Sigmoid colon (tissue), 7 donors: ENCODE results near the gene OR2AJ1. TPM values are rescaled to one million over a fixed set of nuclear protein-coding genes. Genes with fewer than 3 reads are reported as not detected.

ENCODE experiments used
- DNase-seq: peaks from one replicate; pipeline ENCODE4 v3.0.0-alpha.2; 2019
- H3K27ac ChIP-seq, 4 donors: fragments of 200-600 bp; sonication (generic); one replicate each; pipeline ENCODE4 v1.5.1; 2016 to 2019; ENCODE audit warnings: mild to moderate bottlenecking in 1 of 4
- H3K27me3 ChIP-seq, 3 donors: fragments of 200-600 bp; sonication (generic); one replicate each; pipeline ENCODE4 v1.5.1; 2019; ENCODE audit warnings: mild to moderate bottlenecking in 1 of 3
- H3K36me3 ChIP-seq, 4 donors: fragments of 200-600 bp; sonication (generic); one replicate each; pipeline ENCODE4 v1.5.1; 2016 to 2019
- H3K4me1 ChIP-seq, 4 donors: fragments of 200-600 bp; sonication (generic); one replicate each; pipeline ENCODE4 v1.5.1; 2017 to 2019
- H3K4me3 ChIP-seq, 4 donors: fragments of 200-600 bp; sonication (generic); one replicate each; pipeline ENCODE4 v1.5.1; 2017 to 2019; ENCODE audit warnings: mild to moderate bottlenecking in 2 of 4, moderate library complexity in 1 of 4
- H3K9me3 ChIP-seq, 4 donors: fragments of 200-600 bp in 3 of 4; sonication (generic) in 3 of 4; one replicate each; pipeline versions ENCODE4 v1.5.1 to v1.6.1; 2013 to 2019
- POLR2AphosphoS5 ChIP-seq, 4 donors: sonication (generic); formaldehyde crosslinking; IDR thresholded peaks; one replicate each; pipeline ENCODE4 v1.6.1; 2017; ENCODE audit warnings: antibody characterized with exemption in 4 of 4
- WGBS, 2 donors: extraction: QIAGEN DNeasy Blood & Tissue Kit; methylation state at CpG; one replicate each; pipeline ENCODE4 v1.1.7; 2013; 5-methylcytosine and 5-hydroxymethylcytosine counted together
- intact Hi-C: fragments of 100-400 bp; cut with DNase I; formaldehyde crosslinking; loops from one replicate; pipeline ENCODE4 v1.15.1; 2023
- polyA plus RNA-seq, 3 donors: library from polyadenylated mRNA; stranded (reverse); fragments of 200-250 nt; gene quantifications; one replicate each; pipeline ENCODE4 v1.2.3, GENCODE V29; 2013
- total RNA-seq, 4 donors: library from RNA; depleted of rRNA; stranded (reverse); fragments of >200 nt; gene quantifications; one replicate each; pipeline ENCODE4 v1.1.0, GENCODE V29; 2016
- donor health status: healthy with polysubstance abuse.
- donor health status: Bipolar disorder and iron deficiency.
- donor health status: healthy.

OR2AJ1 gene
- total and polyA plus RNA-seq, 7 donors: not detected

- Histone ChIP-seq H3K27me3 (no peaks in the 10 kb centered on the region), H3K4me1 (no peaks in the 10 kb centered on the region), H3K27ac (no peak overlapping the region), H3K4me3 (no peak overlapping the region), H3K9me3 (no peaks in the 10 kb centered on the region), H3K36me3 (no peaks in the 10 kb centered on the region)
- no peak for TF ChIP-seq POLR2AphosphoS5 (IDR thresholded peaks at IDR 0.05)
- no peak for DNase-seq
- WGBS, 2 donors: 43 to 73% methylated on average over 5 of the region's 5 CpGs
- intact Hi-C loops: no loop called here
Measured at GRCh38 chr1:247966532-247967204, 42.0 kb downstream of the OR2AJ1 start.

Other genes starting within 250 kb of the OR2AJ1 start
- gene OR13G1, start 245.2 kb upstream of the OR2AJ1 start, total RNA-seq: not detected
- not detected for gene OR13G1, start 245.2 kb upstream of the OR2AJ1 start, polyA plus RNA-seq
- not detected for gene OR6F1, start 208.2 kb upstream of the OR2AJ1 start, total RNA-seq
- gene OR6F1, start 208.2 kb upstream of the OR2AJ1 start, polyA plus RNA-seq: not detected
- under 1 TPM in 1 of 4 donors, not detected in 3; 0.99 TPM for gene OR14K1, start 186.3 kb upstream of the OR2AJ1 start, total RNA-seq
- not detected for gene OR14K1, start 186.3 kb upstream of the OR2AJ1 start, polyA plus RNA-seq
- not detected for gene OR14A2, start 176.7 kb upstream of the OR2AJ1 start, total RNA-seq
- not detected for gene OR14A2, start 176.7 kb upstream of the OR2AJ1 start, polyA plus RNA-seq
- not detected for gene OR1C1, start 164.3 kb upstream of the OR2AJ1 start, total RNA-seq
- gene OR1C1, start 164.3 kb upstream of the OR2AJ1 start, polyA plus RNA-seq: not detected
- not detected for gene OR14A16, start 100.8 kb upstream of the OR2AJ1 start, total RNA-seq
- not detected for gene OR14A16, start 100.8 kb upstream of the OR2AJ1 start, polyA plus RNA-seq
- not detected for gene OR11L1, start 83.0 kb upstream of the OR2AJ1 start, total RNA-seq
- gene OR11L1, start 83.0 kb upstream of the OR2AJ1 start, polyA plus RNA-seq: not detected
- gene TRIM58, start 67.7 kb upstream of the OR2AJ1 start, total RNA-seq: 1 to 10 TPM in 2 of 4 donors, under 1 TPM in 2; 0.41 to 2.1 (median 0.99) TPM
- 1 to 10 TPM in 1 of 3 donors, under 1 TPM in 2; 0.60 to 1.6 (median 0.87) TPM for gene TRIM58, start 67.7 kb upstream of the OR2AJ1 start, polyA plus RNA-seq
- 1 to 10 TPM in 1 of 4 donors, under 1 TPM in 2, not detected in 1; 0.36 to 3.0 (median 0.99) TPM for gene OR2W3, start 29.3 kb upstream of the OR2AJ1 start, total RNA-seq
- gene OR2W3, start 29.3 kb upstream of the OR2AJ1 start, polyA plus RNA-seq: under 1 TPM in 1 of 3 donors, not detected in 2; 0.44 TPM
- gene OR2T8, start 4.6 kb upstream of the OR2AJ1 start, total RNA-seq: not detected
- not detected for gene OR2T8, start 4.6 kb upstream of the OR2AJ1 start, polyA plus RNA-seq
- not detected for gene OR2L8, start 24.0 kb downstream of the OR2AJ1 start, total RNA-seq
- gene OR2L8, start 24.0 kb downstream of the OR2AJ1 start, polyA plus RNA-seq: not detected
- under 1 TPM in 1 of 4 donors, not detected in 3; 0.55 TPM for gene OR2AK2, start 40.3 kb downstream of the OR2AJ1 start, total RNA-seq
- gene OR2AK2, start 40.3 kb downstream of the OR2AJ1 start, polyA plus RNA-seq: under 1 TPM in 1 of 3 donors, not detected in 2; 0.07 TPM
- gene OR2L5, start 88.8 kb downstream of the OR2AJ1 start, total RNA-seq: not detected
- gene OR2L5, start 88.8 kb downstream of the OR2AJ1 start, polyA plus RNA-seq: under 1 TPM in 1 of 3 donors, not detected in 2; 0.03 TPM
- gene OR2L2, start 105.2 kb downstream of the OR2AJ1 start, total RNA-seq: under 1 TPM in 2 of 4 donors, not detected in 2; under 0.01 to 0.81 TPM
- gene OR2L2, start 105.2 kb downstream of the OR2AJ1 start, polyA plus RNA-seq: under 1 TPM in 1 of 3 donors, not detected in 2; 0.06 TPM
- gene OR2L3, start 121.9 kb downstream of the OR2AJ1 start, total RNA-seq: under 1 TPM in 1 of 4 donors, not detected in 3; 0.27 TPM
- gene OR2L3, start 121.9 kb downstream of the OR2AJ1 start, polyA plus RNA-seq: under 1 TPM in 1 of 3 donors, not detected in 2; 0.01 TPM
- gene OR2L13, start 170.3 kb downstream of the OR2AJ1 start, total RNA-seq: not detected
- gene OR2L13, start 170.3 kb downstream of the OR2AJ1 start, polyA plus RNA-seq: under 1 TPM in 1 of 3 donors, not detected in 2; 0.15 TPM
- not detected for gene OR2M5, start 220.3 kb downstream of the OR2AJ1 start, total RNA-seq
- not detected for gene OR2M5, start 220.3 kb downstream of the OR2AJ1 start, polyA plus RNA-seq
- under 1 TPM in 1 of 4 donors, not detected in 3; 0.36 TPM for gene OR2M2, start 249.9 kb downstream of the OR2AJ1 start, total RNA-seq
- not detected for gene OR2M2, start 249.9 kb downstream of the OR2AJ1 start, polyA plus RNA-seq